K562 (cell line): ENCODE data around the gene ZBTB22. TPM values are rescaled to one million over a fixed set of nuclear protein-coding genes. Genes with fewer than 3 reads are reported as not detected.

Experiments
- CBFA2T2 ChIP-seq: fragments of 450-650 bp; conservative IDR thresholded peaks from 2 replicates; pipeline ENCODE4 v1.6.1; 2017; ENCODE audit warnings: mild to moderate bottlenecking
- CLOCK ChIP-seq: fragments of 250-450 bp; sonication (Bioruptor Pico); IDR thresholded peaks from 2 replicates; pipeline ENCODE4 v1.4.0; 2020; ENCODE audit warnings: mild to moderate bottlenecking, moderate library complexity, borderline replicate concordance
- EP300 ChIP-seq: IDR thresholded peaks from 2 replicates; pipeline ENCODE4 v1.6.1; 2012; ENCODE audit warnings: low read length, improper control_type of control experiment
- HDAC2 ChIP-seq: fragments of 450-650 bp; IDR thresholded peaks from 2 replicates; pipeline ENCODE4 v1.6.1; 2016; ENCODE audit warnings: mild to moderate bottlenecking
- HEY1 ChIP-seq: fragments of 250-450 bp; sonication (Bioruptor Pico); IDR thresholded peaks from 2 replicates; pipeline ENCODE4 v1.5.0; 2020; ENCODE audit warnings: mild to moderate bottlenecking, moderate library complexity, borderline replicate concordance
- HNRNPK ChIP-seq: fragments of 200-400 bp; formaldehyde crosslinking; IDR thresholded peaks from one replicate; pipeline ENCODE4 v1.6.1; 2018; ENCODE audit warnings: mild to moderate bottlenecking, low read depth, low read length; ENCODE audit not compliant: poor library complexity, severe bottlenecking
- MAZ ChIP-seq, 2 experiments: fragments of 450-650 bp in 1 of 2; sonication (generic) in 1 of 2; formaldehyde crosslinking; IDR thresholded peaks in 1 of 2; conservative IDR thresholded peaks in 1 of 2; 2 replicates each; pipeline versions ENCODE4 v1.4.0 to v1.5.0; 2020; ENCODE audit warnings: mild to moderate bottlenecking in 1 of 2, missing genetic modification reagents in 1 of 2
- NFE2 ChIP-seq: IDR thresholded peaks from 2 replicates; pipeline ENCODE4 v1.6.1; 2014; ENCODE audit warnings: antibody characterized with exemption, low read depth
- OTX1 ChIP-seq: fragments of 450-650 bp; formaldehyde crosslinking; IDR thresholded peaks from 2 replicates; pipeline ENCODE4 v1.4.0; 2022; ENCODE audit warnings: mild to moderate bottlenecking
- STAG1 ChIP-seq: sonication (generic); formaldehyde crosslinking; IDR thresholded peaks from 2 replicates; pipeline ENCODE4 v1.5.0; 2020; ENCODE audit warnings: missing genetic modification reagents, borderline replicate concordance
- TEAD4 ChIP-seq, 2 experiments: sonication (generic) in 1 of 2; formaldehyde crosslinking in 1 of 2; IDR thresholded peaks; 2 replicates each; pipeline versions ENCODE4 v1.6.1 to v1.8.0; 2012 to 2022; ENCODE audit warnings: borderline replicate concordance in 1 of 2, inconsistent platforms in 1 of 2, low read length in 1 of 2, mild to moderate bottlenecking in 1 of 2, missing genetic modification reagents in 1 of 2
- ZNF785 ChIP-seq: fragments of 250-450 bp; sonication (Bioruptor Pico); IDR thresholded peaks from 2 replicates; pipeline ENCODE4 v1.4.0; 2020; ENCODE audit warnings: mild to moderate bottlenecking
- polyA plus RNA-seq, 8 experiments: library from polyadenylated mRNA; depleted of rRNA in 4 of 8; stranded (reverse) in 5 of 8; unstranded in 3 of 8; fragments of >200 nt; fragmentation: Nextera tagmentation in 2 of 8; fragmentation: Illumina TruSeq in 1 of 8; extraction: Ambion mirVana in 2 of 8; extraction: Trizol in 1 of 8; gene quantifications; 2 replicates each; pipeline versions ENCODE4 v1.2.1 to v1.2.3, GENCODE V29; 2011 to 2014; ENCODE audit warnings: inconsistent platforms in 1 of 8, missing spikeins in 1 of 8
- total RNA-seq, 7 experiments: library from RNA; depleted of rRNA in 6 of 7; stranded (reverse); fragments of >200 nt in 6 of 7; fragmentation: Illumina TruSeq in 2 of 7; extraction: Trizol in 2 of 7; gene quantifications; 2 replicates each; pipeline versions ENCODE4 v1.2.1 to v1.2.3, GENCODE V29; 2011 to 2021; ENCODE audit warnings: low replicate concordance in 1 of 7

ZBTB22 gene
- total and polyA plus RNA-seq, 9 of the 15 experiments (the other 6 are each of a cell fraction or from before 2014, with no cell fraction given) = 0.21 to 11.9 (median 7.1) TPM

- TF ChIP-seq CLOCK = no peak
- TF ChIP-seq STAG1 (CRISPR knock-in tag) = no peak
- no peak for TF ChIP-seq TEAD4 (IDR thresholded peaks at IDR 0.05; ENCODE audit: low read length)
- TF ChIP-seq TEAD4 (CRISPR knock-in tag; IDR thresholded peaks at IDR 0.05; ENCODE audit: borderline replicate concordance) = no peak
- no peak for TF ChIP-seq HDAC2
- TF ChIP-seq OTX1 = peak; percentile 34; the same call in 1 of the 2 replicates
- no peak for TF ChIP-seq NFE2
- no peak for TF ChIP-seq HEY1
- TF ChIP-seq HNRNPK = no peak
- no peak for TF ChIP-seq EP300
- no peak for TF ChIP-seq ZNF785 (CRISPR knock-in tag)
- no peak for TF ChIP-seq MAZ (CRISPR knock-in tag; conservative IDR thresholded peaks at IDR 0.05 in 1 of 2, IDR thresholded peaks at IDR 0.05 in 1 of 2)
- peak; percentile 60 for TF ChIP-seq CBFA2T2
Observed at GRCh38 chr6:33297406-33297955, 20.1 kb downstream of the ZBTB22 start (continued).
